PC-9 (cell line): ENCODE data around the gene CSNK1G2. TPM values are rescaled to one million over a fixed set of nuclear protein-coding genes. Genes with fewer than 3 reads are reported as not detected.

ENCODE experiments used
- BruUV-seq: library from RNA; stranded (reverse); fragments of 400-500 nt; replicated peaks from 2 replicates; lab custom pipeline; 2021; lab: Mats Ljungman, UMichigan
- CTCF ChIA-PET: fragments of 300-600 bp; sonication (Branson Sonifier 250); formaldehyde crosslinking; loops from one replicate; lab custom pipeline; 2022; ENCODE audit warnings: antibody characterized with exemption; lab: Charles Lee
- POLR2A ChIA-PET: fragments of 300-600 bp; sonication (Branson Sonifier 250); formaldehyde crosslinking; loops from one replicate; lab custom pipeline; 2022; ENCODE audit warnings: antibody characterized with exemption; ENCODE audit not compliant: unreplicated experiment; lab: Charles Lee
- DNase-seq, 2 experiments: peaks; one replicate each; pipeline versions ENCODE4 v3.0.0 to v3.0.0-alpha.2; 2015 to 2022; ENCODE audit warnings: mixed read lengths in 1 of 2
- H2AFZ ChIP-seq: fragments of 200-600 bp; sonication (generic); 2 replicates; pipeline ENCODE4 v1.8.1; 2017; ENCODE audit warnings: antibody characterized with exemption
- H3F3A ChIP-seq: fragments of 200-600 bp; sonication (generic); 2 replicates; pipeline ENCODE4 v1.8.1; 2017; ENCODE audit warnings: antibody characterized with exemption, mild to moderate bottlenecking, low read depth; ENCODE audit not compliant: insufficient read depth
- H3K27ac ChIP-seq: fragments of 200-600 bp; sonication (generic); 2 replicates; pipeline ENCODE4 v1.6.1; 2016; ENCODE audit warnings: mixed run types
- H3K27me3 ChIP-seq: fragments of 200-600 bp; sonication (generic); 2 replicates; pipeline ENCODE4 v1.6.1; 2016; ENCODE audit warnings: low read depth, mixed run types; ENCODE audit not compliant: insufficient read depth
- H3K36me3 ChIP-seq: fragments of 200-600 bp; sonication (generic); 2 replicates; pipeline ENCODE4 v1.6.1; 2016; ENCODE audit warnings: low read depth, mixed run types
- H3K4me1 ChIP-seq: fragments of 200-600 bp; sonication (generic); replicated peaks from 2 replicates; pipeline ENCODE4 v1.6.1; 2016; ENCODE audit warnings: mixed run types; ENCODE audit not compliant: insufficient read depth
- H3K4me2 ChIP-seq: fragments of 200-600 bp; sonication (generic); 2 replicates; pipeline ENCODE4 v1.6.1; 2017; ENCODE audit warnings: mixed run types
- H3K4me3 ChIP-seq: fragments of 200-600 bp; sonication (generic); 2 replicates; pipeline ENCODE4 v1.6.1; 2016; ENCODE audit warnings: mixed run types
- H3K79me2 ChIP-seq: fragments of 200-600 bp; sonication (generic); 2 replicates; pipeline ENCODE4 v1.6.1; 2017; ENCODE audit warnings: low read depth, mixed run types
- H3K9me2 ChIP-seq: fragments of 200-600 bp; sonication (generic); 2 replicates; pipeline ENCODE4 v1.8.1; 2017; ENCODE audit warnings: mild to moderate bottlenecking; ENCODE audit not compliant: insufficient read depth
- H3K9me3 ChIP-seq: fragments of 200-600 bp; sonication (generic); 2 replicates; pipeline ENCODE4 v1.8.1; 2016; ENCODE audit warnings: low read depth; ENCODE audit not compliant: insufficient read depth
- H4K20me1 ChIP-seq: fragments of 200-600 bp; sonication (generic); 2 replicates; pipeline ENCODE4 v1.8.1; 2017; ENCODE audit not compliant: insufficient read depth
- CTCF ChIP-seq: fragments of 200-600 bp; sonication (generic); conservative IDR thresholded peaks from 2 replicates; pipeline ENCODE4 v1.6.1; 2017; ENCODE audit warnings: mixed run types, antibody characterized with exemption, mild to moderate bottlenecking, moderate library complexity
- EZH2 ChIP-seq: fragments of 200-600 bp; sonication (generic); IDR thresholded peaks from 2 replicates; pipeline ENCODE4 v1.8.0; 2017; ENCODE audit warnings: antibody characterized with exemption, low read depth
- intact Hi-C: fragments of 100-400 bp; cut with micrococcal nuclease; formaldehyde crosslinking; loops from one replicate; pipeline ENCODE4 v1.10.0; 2022; ENCODE audit not compliant: unreplicated experiment
- total RNA-seq: library from RNA; stranded (reverse); gene quantifications from 2 replicates; pipeline ENCODE4 v1.2.3, GENCODE V29; 2021

Gene CSNK1G2
- total RNA-seq, 1 experiment from 2014 or later: 58.2 TPM

- Histone ChIP-seq H3F3A (peaks cover 6% of the 10 kb centered on the region; the same call in 1 of the 2 replicates), H3K9me2 (no peaks in the 10 kb centered on the region), H3K36me3 (no peaks in the 10 kb centered on the region), H3K4me1 (peaks cover 15% of the 10 kb centered on the region), H2AFZ (no peak overlapping the region), H3K27ac (no peak overlapping the region), H3K27me3 (no peaks in the 10 kb centered on the region), H3K4me3 (no peak overlapping the region), H4K20me1 (no peaks in the 10 kb centered on the region), H3K79me2 (no peaks in the 10 kb centered on the region), H3K9me3 (no peaks in the 10 kb centered on the region), H3K4me2 (no peak overlapping the region)
- TF ChIP-seq EZH2: no peak
- intact Hi-C loops: no loop called here
- ChIA-PET CTCF (no interaction called here), POLR2A (no interaction called here)
- no TSS peak for BruUV-seq
- DNase-seq: peak in 1 of 2 experiments; percentile 44
Measured at GRCh38 chr19:1935484-1936208, 5.3 kb upstream of the CSNK1G2 start.

- H2AFZ ChIP-seq: no peak overlapping the region
Measured at GRCh38 chr19:1936430-1936829, 4.5 kb upstream of the CSNK1G2 start.

GRCh38 chr19:1936916-1937610 is 3.9 kb upstream of the CSNK1G2 start:
- Histone ChIP-seq H3K4me1 (peaks cover 15% of the 10 kb centered on the region), H3K36me3 (no peaks in the 10 kb centered on the region), H3K27ac (no peak overlapping the region), H3K27me3 (no peaks in the 10 kb centered on the region), H3F3A (peaks cover 6% of the 10 kb centered on the region; the same call in 1 of the 2 replicates), H4K20me1 (no peaks in the 10 kb centered on the region), H3K4me3 (no peak overlapping the region), H3K79me2 (peaks cover 7% of the 10 kb centered on the region), H2AFZ (no peak overlapping the region), H3K4me2 (no peak overlapping the region), H3K9me3 (no peaks in the 10 kb centered on the region), H3K9me2 (no peaks in the 10 kb centered on the region)
- BruUV-seq: no TSS peak
- CTCF ChIA-PET: interaction anchor here (0.6 kb wide), 1 partner anchor 9 kb away, joined by 6 read pairs; no protein-coding TSS in a partner anchor
- intact Hi-C loops: no loop called here
- DNase-seq: no peak
- POLR2A ChIA-PET: no interaction called here
- TF ChIP-seq CTCF (no peak), EZH2 (no peak)

More at GRCh38 chr19:1936430-1936829, 4.5 kb upstream of the CSNK1G2 start:
- no peaks in the 10 kb centered on the region for H3K9me2 ChIP-seq
- peaks cover under 1% of the 10 kb centered on the region; the same call in 1 of the 2 replicates for H3K79me2 ChIP-seq
- H4K20me1 ChIP-seq: no peaks in the 10 kb centered on the region
- H3F3A ChIP-seq: peaks cover 6% of the 10 kb centered on the region; the same call in 1 of the 2 replicates
- H3K4me3 ChIP-seq: no peak overlapping the region
- TF ChIP-seq CTCF (no peak), EZH2 (no peak)
- H3K9me3 ChIP-seq: no peaks in the 10 kb centered on the region
- no peak for DNase-seq
- CTCF ChIA-PET: interaction anchor here (0.6 kb wide), 1 partner anchor 9 kb away, joined by 6 read pairs; no protein-coding TSS in a partner anchor
- POLR2A ChIA-PET: no interaction called here
- H3K36me3 ChIP-seq: no peaks in the 10 kb centered on the region
- H3K4me1 ChIP-seq: peaks cover 15% of the 10 kb centered on the region
- no peak overlapping the region for H3K27ac ChIP-seq
- intact Hi-C loops: no loop called here
- H3K4me2 ChIP-seq: no peak overlapping the region
- no peaks in the 10 kb centered on the region for H3K27me3 ChIP-seq
- BruUV-seq: no TSS peak
